HepG2 (cell line): ENCODE measurements around the gene FOXL3.

Source experiments
- CBX5 ChIP-seq: sonication (generic); formaldehyde crosslinking; IDR thresholded peaks from 2 replicates; pipeline ENCODE4 v1.4.0; 2020; ENCODE audit warnings: missing genetic modification reagents, borderline replicate concordance
- GABPA ChIP-seq, 2 experiments: IDR thresholded peaks; 2 replicates each; pipeline ENCODE4 v1.6.1; 2011 to 2016; ENCODE audit warnings: low read depth in 2 of 2, low read length in 1 of 2, missing biosample characterization in 1 of 2, missing genetic modification characterization in 1 of 2
- NFE2 ChIP-seq: sonication (generic); formaldehyde crosslinking; IDR thresholded peaks from 2 replicates; pipeline ENCODE4 v1.4.0; 2020; ENCODE audit warnings: missing genetic modification reagents
- TEAD2 ChIP-seq: sonication (generic); formaldehyde crosslinking; IDR thresholded peaks from 2 replicates; pipeline ENCODE4 v1.9.0; 2021; ENCODE audit warnings: missing genetic modification reagents
- YY1 ChIP-seq: IDR thresholded peaks from 2 replicates; pipeline ENCODE4 v1.6.1; 2011; ENCODE audit warnings: low read length, low read depth, moderate library complexity, mild to moderate bottlenecking; ENCODE audit not compliant: insufficient read depth, insufficient replicate concordance
- TF ChIP-seq, protein P1 (sequence below): sonication (generic); formaldehyde crosslinking; IDR thresholded peaks from 2 replicates; pipeline ENCODE4 v1.5.0; 2020; ENCODE audit warnings: mild to moderate bottlenecking, missing genetic modification reagents, moderate library complexity
- TF ChIP-seq, protein P2 (sequence below), 2 experiments: IDR thresholded peaks; 2 replicates each; pipeline ENCODE4 v1.6.1; 2011 to 2012; ENCODE audit warnings: low read length in 2 of 2, borderline replicate concordance in 1 of 2, low read depth in 1 of 2, mild to moderate bottlenecking in 1 of 2, moderate library complexity in 1 of 2
- TF ChIP-seq, protein P3 (sequence below): sonication (generic); formaldehyde crosslinking; IDR thresholded peaks from 2 replicates; pipeline ENCODE4 v1.4.0; 2020; ENCODE audit warnings: low read depth, mild to moderate bottlenecking, missing genetic modification reagents

DNA sequence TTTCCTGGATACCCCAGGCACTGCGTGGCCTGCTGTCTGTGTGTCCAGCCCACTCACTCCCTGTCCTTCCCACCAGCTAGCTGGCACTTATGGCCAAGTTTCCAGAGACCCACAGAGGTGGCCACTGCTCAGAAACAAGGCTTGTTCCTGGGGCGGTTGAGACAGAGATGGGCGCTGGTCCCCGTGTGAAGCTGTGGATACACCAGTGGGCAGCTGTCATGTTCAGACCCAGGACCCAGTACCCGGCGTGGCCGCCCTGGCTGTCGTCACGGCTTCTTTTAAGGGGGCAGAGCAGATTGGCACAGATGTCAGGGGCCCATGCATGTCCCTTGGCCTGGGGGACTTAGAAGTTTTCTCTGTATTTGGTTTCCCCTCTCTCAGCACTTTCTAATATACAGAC lies 36.3 kb downstream of the FOXL3 start:
- no peak for TF ChIP-seq CBX5
- TF ChIP-seq, protein P1, sequence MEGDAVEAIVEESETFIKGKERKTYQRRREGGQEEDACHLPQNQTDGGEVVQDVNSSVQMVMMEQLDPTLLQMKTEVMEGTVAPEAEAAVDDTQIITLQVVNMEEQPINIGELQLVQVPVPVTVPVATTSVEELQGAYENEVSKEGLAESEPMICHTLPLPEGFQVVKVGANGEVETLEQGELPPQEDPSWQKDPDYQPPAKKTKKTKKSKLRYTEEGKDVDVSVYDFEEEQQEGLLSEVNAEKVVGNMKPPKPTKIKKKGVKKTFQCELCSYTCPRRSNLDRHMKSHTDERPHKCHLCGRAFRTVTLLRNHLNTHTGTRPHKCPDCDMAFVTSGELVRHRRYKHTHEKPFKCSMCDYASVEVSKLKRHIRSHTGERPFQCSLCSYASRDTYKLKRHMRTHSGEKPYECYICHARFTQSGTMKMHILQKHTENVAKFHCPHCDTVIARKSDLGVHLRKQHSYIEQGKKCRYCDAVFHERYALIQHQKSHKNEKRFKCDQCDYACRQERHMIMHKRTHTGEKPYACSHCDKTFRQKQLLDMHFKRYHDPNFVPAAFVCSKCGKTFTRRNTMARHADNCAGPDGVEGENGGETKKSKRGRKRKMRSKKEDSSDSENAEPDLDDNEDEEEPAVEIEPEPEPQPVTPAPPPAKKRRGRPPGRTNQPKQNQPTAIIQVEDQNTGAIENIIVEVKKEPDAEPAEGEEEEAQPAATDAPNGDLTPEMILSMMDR (CRISPR knock-in tag), result no peak
- TF ChIP-seq YY1, result no peak
- no peak for TF ChIP-seq TEAD2 (CRISPR knock-in tag)
- TF ChIP-seq, protein P2, sequence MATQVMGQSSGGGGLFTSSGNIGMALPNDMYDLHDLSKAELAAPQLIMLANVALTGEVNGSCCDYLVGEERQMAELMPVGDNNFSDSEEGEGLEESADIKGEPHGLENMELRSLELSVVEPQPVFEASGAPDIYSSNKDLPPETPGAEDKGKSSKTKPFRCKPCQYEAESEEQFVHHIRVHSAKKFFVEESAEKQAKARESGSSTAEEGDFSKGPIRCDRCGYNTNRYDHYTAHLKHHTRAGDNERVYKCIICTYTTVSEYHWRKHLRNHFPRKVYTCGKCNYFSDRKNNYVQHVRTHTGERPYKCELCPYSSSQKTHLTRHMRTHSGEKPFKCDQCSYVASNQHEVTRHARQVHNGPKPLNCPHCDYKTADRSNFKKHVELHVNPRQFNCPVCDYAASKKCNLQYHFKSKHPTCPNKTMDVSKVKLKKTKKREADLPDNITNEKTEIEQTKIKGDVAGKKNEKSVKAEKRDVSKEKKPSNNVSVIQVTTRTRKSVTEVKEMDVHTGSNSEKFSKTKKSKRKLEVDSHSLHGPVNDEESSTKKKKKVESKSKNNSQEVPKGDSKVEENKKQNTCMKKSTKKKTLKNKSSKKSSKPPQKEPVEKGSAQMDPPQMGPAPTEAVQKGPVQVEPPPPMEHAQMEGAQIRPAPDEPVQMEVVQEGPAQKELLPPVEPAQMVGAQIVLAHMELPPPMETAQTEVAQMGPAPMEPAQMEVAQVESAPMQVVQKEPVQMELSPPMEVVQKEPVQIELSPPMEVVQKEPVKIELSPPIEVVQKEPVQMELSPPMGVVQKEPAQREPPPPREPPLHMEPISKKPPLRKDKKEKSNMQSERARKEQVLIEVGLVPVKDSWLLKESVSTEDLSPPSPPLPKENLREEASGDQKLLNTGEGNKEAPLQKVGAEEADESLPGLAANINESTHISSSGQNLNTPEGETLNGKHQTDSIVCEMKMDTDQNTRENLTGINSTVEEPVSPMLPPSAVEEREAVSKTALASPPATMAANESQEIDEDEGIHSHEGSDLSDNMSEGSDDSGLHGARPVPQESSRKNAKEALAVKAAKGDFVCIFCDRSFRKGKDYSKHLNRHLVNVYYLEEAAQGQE (IDR thresholded peaks at IDR 0.05; ENCODE audit: borderline replicate concordance in 1 of 2, low read depth in 1 of 2, low read length in 2 of 2), result no peak
- TF ChIP-seq, protein P3, sequence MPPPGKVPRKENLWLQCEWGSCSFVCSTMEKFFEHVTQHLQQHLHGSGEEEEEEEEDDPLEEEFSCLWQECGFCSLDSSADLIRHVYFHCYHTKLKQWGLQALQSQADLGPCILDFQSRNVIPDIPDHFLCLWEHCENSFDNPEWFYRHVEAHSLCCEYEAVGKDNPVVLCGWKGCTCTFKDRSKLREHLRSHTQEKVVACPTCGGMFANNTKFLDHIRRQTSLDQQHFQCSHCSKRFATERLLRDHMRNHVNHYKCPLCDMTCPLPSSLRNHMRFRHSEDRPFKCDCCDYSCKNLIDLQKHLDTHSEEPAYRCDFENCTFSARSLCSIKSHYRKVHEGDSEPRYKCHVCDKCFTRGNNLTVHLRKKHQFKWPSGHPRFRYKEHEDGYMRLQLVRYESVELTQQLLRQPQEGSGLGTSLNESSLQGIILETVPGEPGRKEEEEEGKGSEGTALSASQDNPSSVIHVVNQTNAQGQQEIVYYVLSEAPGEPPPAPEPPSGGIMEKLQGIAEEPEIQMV, result no peak
- TF ChIP-seq NFE2 (CRISPR knock-in tag), result no peak
- no peak for TF ChIP-seq GABPA (IDR thresholded peaks at IDR 0.05; ENCODE audit: low read depth, low read length)
- TF ChIP-seq GABPA (CRISPR knock-in tag; IDR thresholded peaks at IDR 0.05; ENCODE audit: low read depth), result no peak
